PC-3 (cell line): ENCODE data around the gene USP3. TPM values are rescaled to one million over a fixed set of nuclear protein-coding genes. Genes with fewer than 3 reads are reported as not detected.

Experiments used
- ATAC-seq: fragments of 200-7000 bp; cut with Tn5 transposase; 2 replicates; pipeline ENCODE4 v1.9.1; 2020; ENCODE audit warnings: mild to moderate bottlenecking, moderate library complexity
- BruUV-seq: library from RNA; stranded (reverse); fragments of 400-500 nt; replicated peaks from 2 replicates; lab custom pipeline; 2021; lab: Mats Ljungman, UMichigan
- CTCF ChIA-PET: fragments of 300-600 bp; sonication (Branson Sonifier 250); formaldehyde crosslinking; loops from one replicate; lab custom pipeline; 2022; ENCODE audit warnings: antibody characterized with exemption; lab: Charles Lee
- POLR2A ChIA-PET: fragments of 300-600 bp; sonication (Branson Sonifier 250); formaldehyde crosslinking; loops from one replicate; lab custom pipeline; 2022; ENCODE audit warnings: antibody characterized with exemption; ENCODE audit not compliant: unreplicated experiment; lab: Charles Lee
- DNase-seq: peaks from one replicate; pipeline ENCODE4 v3.0.0-alpha.2; 2015
- H2AFZ ChIP-seq: fragments of 300-600 bp; sonication (generic); 2 replicates; pipeline ENCODE4 v1.6.0; 2016; ENCODE audit warnings: antibody characterized with exemption, low read length
- H3F3A ChIP-seq: fragments of 300-600 bp; sonication (generic); one replicate; pipeline ENCODE4 v1.6.0; 2017; ENCODE audit warnings: antibody characterized with exemption, low read length, control low read depth, mild to moderate bottlenecking; ENCODE audit not compliant: unreplicated experiment
- H3K27ac ChIP-seq: fragments of 300-600 bp; sonication (generic); 2 replicates; pipeline ENCODE4 v1.5.1; 2016; ENCODE audit warnings: mild to moderate bottlenecking, low read length
- H3K27me3 ChIP-seq: fragments of 300-600 bp; sonication (generic); 2 replicates; pipeline ENCODE4 v1.6.1; 2016; ENCODE audit warnings: low read length, mixed read lengths
- H3K36me3 ChIP-seq: fragments of 300-600 bp; sonication (generic); 2 replicates; pipeline ENCODE4 v1.6.1; 2016; ENCODE audit warnings: low read depth, mixed run types, low read length, mixed read lengths
- H3K4me1 ChIP-seq: fragments of 300-600 bp; sonication (generic); 2 replicates; pipeline ENCODE4 v1.5.1; 2016; ENCODE audit warnings: low read length; ENCODE audit not compliant: insufficient read depth
- H3K4me2 ChIP-seq: fragments of 300-600 bp; sonication (generic); 2 replicates; pipeline ENCODE4 v1.6.0; 2016; ENCODE audit warnings: low read length
- H3K4me3 ChIP-seq: fragments of 300-600 bp; sonication (generic); 2 replicates; pipeline ENCODE4 v1.5.1; 2016; ENCODE audit warnings: mild to moderate bottlenecking, low read length, mixed read lengths
- H3K79me2 ChIP-seq: fragments of 300-600 bp; sonication (generic); 2 replicates; pipeline ENCODE4 v1.6.1; 2017; ENCODE audit warnings: low read length, mixed read lengths
- H3K9ac ChIP-seq: fragments of 300-600 bp; sonication (generic); 2 replicates; pipeline ENCODE4 v1.6.0; 2016; ENCODE audit warnings: mild to moderate bottlenecking, low read length
- H3K9me2 ChIP-seq: fragments of 300-600 bp; sonication (generic); replicated peaks from 2 replicates; pipeline ENCODE4 v1.6.1; 2016; ENCODE audit warnings: mixed run types, low read length, mixed read lengths
- H3K9me3 ChIP-seq: fragments of 300-600 bp; sonication (generic); 2 replicates; pipeline ENCODE4 v1.6.1; 2016; ENCODE audit warnings: low read length, mixed read lengths
- H4K20me1 ChIP-seq: fragments of 300-600 bp; sonication (generic); 2 replicates; pipeline ENCODE4 v1.6.1; 2016; ENCODE audit warnings: low read length, mixed read lengths
- CTCF ChIP-seq: fragments of 300-600 bp; sonication (generic); conservative IDR thresholded peaks from 2 replicates; pipeline ENCODE4 v1.5.1; 2017; ENCODE audit warnings: antibody characterized with exemption, low read depth, mild to moderate bottlenecking, low read length
- EZH2 ChIP-seq: fragments of 300-600 bp; sonication (generic); IDR thresholded peaks from one replicate; pipeline ENCODE4 v1.6.1; 2017; ENCODE audit warnings: antibody characterized with exemption, mild to moderate bottlenecking, low read length; ENCODE audit not compliant: unreplicated experiment
- EZH2phosphoT487 ChIP-seq: fragments of 300-600 bp; sonication (generic); IDR thresholded peaks from 2 replicates; pipeline ENCODE4 v1.6.1; 2018; ENCODE audit warnings: mild to moderate bottlenecking, antibody characterized with exemption, low read length, borderline replicate concordance
- intact Hi-C: fragments of 100-400 bp; cut with micrococcal nuclease; formaldehyde crosslinking; loops from 2 replicates; pipeline ENCODE4 v1.9.0; 2023
- total RNA-seq: library from RNA; depleted of rRNA; stranded (reverse); fragments of >200 nt; gene quantifications from 2 replicates; pipeline ENCODE4 v1.2.3, GENCODE V29; 2014

Gene USP3
- total RNA-seq, 1 experiment from 2014 or later = 26.9 TPM

- Histone ChIP-seq H3K79me2 (peaks cover 40% of the 10 kb centered on the region), H3F3A (peaks cover 5% of the 10 kb centered on the region), H3K9me2 (no peaks in the 10 kb centered on the region), H3K4me3 (peak overlapping the region; percentile 67), H3K4me1 (peaks cover 73% of the 10 kb centered on the region), H3K27me3 (no peaks in the 10 kb centered on the region), H3K9ac (peak overlapping the region; percentile 99), H3K9me3 (no peaks in the 10 kb centered on the region), H3K36me3 (no peaks in the 10 kb centered on the region), H3K27ac (peak overlapping the region; percentile 100), H4K20me1 (peaks cover 31% of the 10 kb centered on the region), H2AFZ (peak overlapping the region; percentile 67), H3K4me2 (peak overlapping the region; percentile 92)
- CTCF ChIA-PET = interaction anchor here (0.5 to 1.8 kb wide), 5 partner anchors 37 to 1034 kb away, joined by 4 to 10 read pairs (median 4); no protein-coding TSS in a partner anchor
- BruUV-seq = TSS peak; percentile 90
- DNase-seq (peak; percentile 68), ATAC-seq (peak; percentile 15)
- intact Hi-C loops = loop anchor here (1.0 to 5.0 kb wide), 3 partner anchors 49 to 216 kb away; no protein-coding TSS in a partner anchor
- POLR2A ChIA-PET = interaction anchor here (0.6 to 0.8 kb wide), 6 partner anchors 37 to 1000 kb away, joined by 3 to 13 read pairs (median 4); no protein-coding TSS in a partner anchor
- TF ChIP-seq EZH2phosphoT487 = no peak
These were observed 600 bp upstream of the USP3 start for GRCh38 chr15:63503739-63504246.

GRCh38 chr15:63504979-63505841 lies 817 bp downstream of the USP3 start:
- DNase-seq (peak; percentile 47), ATAC-seq (no peak)
- peaks cover 53% of the 10 kb centered on the region for H3K79me2 ChIP-seq
- peaks cover 6% of the 10 kb centered on the region for H3F3A ChIP-seq
- no peaks in the 10 kb centered on the region for H3K9me3 ChIP-seq
- no peaks in the 10 kb centered on the region for H3K36me3 ChIP-seq
- no peaks in the 10 kb centered on the region for H3K27me3 ChIP-seq
- intact Hi-C loops = loop anchor here (1.0 to 5.0 kb wide), 3 partner anchors 48 to 218 kb away; no protein-coding TSS in a partner anchor
- CTCF ChIA-PET = interaction anchor here (0.6 to 1.8 kb wide), 4 partner anchors 38 to 105 kb away, joined by 3 to 10 read pairs (median 4); no protein-coding TSS in a partner anchor
- H3K27ac ChIP-seq = peak overlapping the region; percentile 77
- TF ChIP-seq EZH2 (no peak), CTCF (no peak)
- peak overlapping the region; percentile 93 for H3K9ac ChIP-seq
- H3K4me1 ChIP-seq = peaks cover 78% of the 10 kb centered on the region
- peaks cover 42% of the 10 kb centered on the region for H4K20me1 ChIP-seq
- peak overlapping the region; percentile 85 for H3K4me3 ChIP-seq
- POLR2A ChIA-PET = interaction anchor here (0.6 to 1.0 kb wide), 3 partner anchors 8 to 372 kb away, joined by 3 to 5 read pairs (median 3); no protein-coding TSS in a partner anchor
- no TSS peak for BruUV-seq
- peak overlapping the region; percentile 91 for H3K4me2 ChIP-seq
- no peaks in the 10 kb centered on the region for H3K9me2 ChIP-seq
- no peak overlapping the region for H2AFZ ChIP-seq

GRCh38 chr15:63505842-63506222 lies 1.4 kb downstream of the USP3 start:
- TF ChIP-seq EZH2 (no peak), CTCF (no peak), EZH2phosphoT487 (no peak)
- Histone ChIP-seq H3F3A (peaks cover 12% of the 10 kb centered on the region), H3K9me3 (no peaks in the 10 kb centered on the region), H3K4me1 (peaks cover 78% of the 10 kb centered on the region), H3K27ac (peak overlapping the region; percentile 77), H3K36me3 (no peaks in the 10 kb centered on the region), H2AFZ (no peak overlapping the region), H3K4me3 (peak overlapping the region; percentile 85), H3K4me2 (peak overlapping the region; percentile 91), H3K79me2 (peaks cover 59% of the 10 kb centered on the region), H4K20me1 (peaks cover 48% of the 10 kb centered on the region), H3K27me3 (no peaks in the 10 kb centered on the region), H3K9ac (peak overlapping the region; percentile 93), H3K9me2 (no peaks in the 10 kb centered on the region)
- DNase-seq (no peak), ATAC-seq (no peak)
- CTCF ChIA-PET = interaction anchor here (0.6 to 0.7 kb wide), 3 partner anchors 47 to 104 kb away, joined by 3 to 4 read pairs (median 4); no protein-coding TSS in a partner anchor
- TSS peak; percentile 30 for BruUV-seq
- intact Hi-C loops = loop anchor here (2.0 kb wide), 1 partner anchor 47 kb away; no protein-coding TSS in a partner anchor
- POLR2A ChIA-PET = interaction anchor here (0.6 to 1.0 kb wide), 3 partner anchors 9 to 373 kb away, joined by 3 to 5 read pairs (median 3); no protein-coding TSS in a partner anchor
